Activated CD8-positive, alpha-beta memory T cell treated with anti-CD3 and anti-CD28 coated beads, Interleukin-2, amount 50 U/mL, for 48 hours (primary cell): ENCODE results near the gene ENTHD1.

Experiments used
- DNase-seq: peaks from one replicate; pipeline ENCODE4 v3.0.0-alpha.2; 2020

The ENTHD1 gene

GRCh38 chr22:39710380-39711150 is 183.0 kb downstream of the ENTHD1 start:
- no peak for DNase-seq

DNA sequence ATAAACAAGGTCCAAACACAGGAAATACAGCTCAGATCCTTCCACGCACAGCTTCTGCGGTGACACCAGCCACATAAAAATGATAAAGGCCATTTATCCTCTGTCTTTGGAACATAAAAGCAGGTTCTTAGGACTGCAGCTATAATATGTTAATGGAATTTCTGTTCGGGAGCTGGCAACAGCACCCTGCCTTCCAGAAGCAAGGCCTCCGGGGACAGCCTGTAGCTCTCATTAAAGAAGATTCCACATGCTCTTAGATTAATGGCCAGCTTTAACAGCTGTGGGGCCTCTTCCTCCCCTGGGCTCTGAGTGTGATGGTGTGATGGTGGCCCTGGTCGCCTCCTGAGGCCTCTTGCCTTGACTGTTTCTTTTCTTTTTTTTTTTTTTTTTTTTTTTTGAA is 185.7 kb downstream of the ENTHD1 start:
- DNase-seq, result no peak

DNA sequence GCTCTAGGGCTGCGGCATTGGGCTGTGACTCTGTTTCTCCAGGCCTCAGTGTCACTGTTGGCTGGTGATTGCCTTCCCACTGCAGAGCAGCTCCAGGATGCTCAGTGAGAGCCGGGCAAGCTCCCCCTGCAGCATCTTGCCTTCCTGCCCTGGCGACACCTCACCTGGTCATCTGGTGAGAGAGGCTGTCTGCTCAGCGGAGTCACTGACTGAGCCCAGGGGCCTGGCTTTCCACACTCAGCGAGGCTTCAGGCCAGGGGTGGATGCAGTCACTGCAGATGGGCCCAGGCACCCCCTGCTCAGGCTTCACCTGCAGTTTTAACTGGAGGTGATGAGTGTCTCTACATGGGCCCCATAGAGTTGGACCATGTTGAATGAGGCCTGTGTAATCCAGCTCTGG is 186.2 kb downstream of the ENTHD1 start:
- no peak for DNase-seq

- DNase-seq, result no peak
Measured at GRCh38 chr22:39706376-39707140, 187.0 kb downstream of the ENTHD1 start.

- DNase-seq, result no peak
Measured at GRCh38 chr22:39705386-39705785, 188.2 kb downstream of the ENTHD1 start.

GRCh38 chr22:39703928-39704639 is 189.5 kb downstream of the ENTHD1 start:
- DNase-seq, result no peak

GRCh38 chr22:39703091-39703490 is 190.5 kb downstream of the ENTHD1 start:
- DNase-seq, result no peak

DNA sequence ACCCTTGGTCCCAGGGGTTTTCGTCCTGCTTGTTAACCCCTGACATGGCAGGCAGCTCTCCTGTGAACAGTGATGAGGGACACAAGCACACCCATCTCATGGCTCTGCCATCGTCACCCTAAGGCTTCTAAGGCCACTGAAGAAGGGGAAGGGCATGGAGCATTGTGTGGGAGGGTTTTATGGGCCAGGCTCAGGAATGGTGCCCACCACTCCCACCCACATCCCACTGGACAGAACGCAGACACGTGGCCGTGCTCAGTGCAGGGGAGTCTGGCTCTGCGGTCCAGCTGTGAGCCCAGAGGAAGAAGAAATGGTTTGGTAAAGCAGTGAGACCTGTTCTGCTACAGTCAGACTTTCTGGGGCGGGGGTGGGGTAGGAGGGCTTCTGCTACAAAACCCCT is 193.0 kb downstream of the ENTHD1 start:
- no peak for DNase-seq

GRCh38 chr22:39699631-39700360 is 193.8 kb downstream of the ENTHD1 start:
- DNase-seq, result no peak

DNA sequence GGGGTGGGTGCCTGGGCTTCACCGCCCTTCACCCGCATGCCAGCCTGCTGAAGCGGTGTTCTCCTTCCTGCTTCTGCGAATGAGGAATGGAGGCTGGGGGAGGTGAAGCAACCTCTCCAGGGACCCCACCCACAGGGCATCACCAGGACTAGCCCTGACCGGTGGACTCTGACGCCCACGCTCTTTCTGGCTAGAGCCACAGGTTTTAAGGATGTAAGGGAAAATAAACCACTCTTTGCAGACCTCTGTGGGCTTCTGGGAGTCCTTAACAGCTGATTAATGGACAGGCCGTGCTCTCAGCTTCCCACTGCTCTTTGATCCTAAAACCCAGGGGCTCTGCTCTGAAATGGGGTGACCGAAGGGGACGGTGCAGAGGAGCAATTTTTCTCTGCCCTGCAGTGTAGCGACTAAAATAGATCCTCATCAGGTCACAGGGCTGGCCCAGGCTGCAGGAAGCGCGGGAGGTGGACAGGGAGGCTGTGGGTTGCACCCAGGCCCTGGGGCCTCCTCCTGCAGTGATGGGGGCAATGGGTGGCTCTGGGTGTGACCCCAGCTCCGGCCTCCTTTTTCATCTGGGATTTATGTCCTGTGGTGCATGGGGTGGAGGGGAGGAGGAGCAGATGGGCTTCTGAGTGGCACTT is 195.7 kb downstream of the ENTHD1 start:
- DNase-seq, result no peak

DNA sequence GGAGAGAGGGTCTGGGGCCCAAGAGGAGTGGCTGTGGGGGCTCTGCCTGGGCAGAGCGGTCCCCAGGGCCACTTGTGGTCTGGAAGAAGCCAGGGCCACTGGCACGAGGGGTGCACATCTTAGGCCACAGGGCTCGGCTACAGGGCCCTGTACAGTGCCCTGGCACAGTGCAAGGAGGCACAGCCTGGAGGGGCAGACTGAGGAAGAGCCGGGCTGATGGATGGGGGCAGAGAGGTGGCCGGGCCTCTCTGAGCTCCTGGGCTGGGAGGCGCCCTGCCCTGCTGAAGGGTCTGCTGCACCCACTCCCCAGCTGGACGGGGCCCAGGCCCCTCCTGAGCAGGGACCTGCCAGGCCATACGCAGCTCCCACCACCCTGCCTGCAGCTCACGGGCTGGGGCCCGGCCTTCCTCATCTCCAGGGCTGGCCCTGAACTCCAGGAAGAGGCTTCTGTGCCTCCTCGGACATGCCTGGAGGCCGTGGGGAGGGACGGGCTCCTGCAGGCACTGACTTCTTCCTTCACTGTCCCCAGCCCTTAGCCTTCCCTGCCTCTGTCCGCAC is 199.5 kb downstream of the ENTHD1 start:
- no peak for DNase-seq
